ENCODE data around the gene STK4. TPM values are rescaled to one million over a fixed set of nuclear protein-coding genes. Genes with fewer than 3 reads are reported as not detected.

Gene STK4
- total RNA-seq, 1 donor, result 33.7 TPM

GRCh38 chr20:44990957-44991356, 24.6 kb downstream of the STK4 start:
- no peak for TF ChIP-seq CTCF (IDR thresholded peaks at IDR 0.05; ENCODE audit: extremely low read depth, low read depth, low read length)
- Histone ChIP-seq H3K4me2 (ENCODE audit: insufficient read depth, low read length) (peak overlapping the region; percentile 92), H4K20me1 (ENCODE audit: insufficient read depth, low read length) (no peaks in the 10 kb centered on the region), H3K9me3 (ENCODE audit: low read depth, low read length) (no peaks in the 10 kb centered on the region), H2AFZ (ENCODE audit: low read length) (peak overlapping the region; percentile 78), H3K36me3 (ENCODE audit: insufficient read depth, low read length) (peaks cover 22% of the 10 kb centered on the region), H3K79me2 (ENCODE audit: insufficient read depth, low read length) (peaks cover 35% of the 10 kb centered on the region), H3K4me3 (ENCODE audit: insufficient read depth, low read length) (peak overlapping the region; percentile 58), H3K27ac (ENCODE audit: low read depth, low read length) (peak overlapping the region; percentile 89), H3K4me1 (ENCODE audit: insufficient read depth, low read length) (peaks cover 24% of the 10 kb centered on the region), H3K27me3 (ENCODE audit: insufficient read depth, low read length) (no peaks in the 10 kb centered on the region)
- no peak for DNase-seq (ENCODE audit: insufficient read length, low spot score, missing footprints)

GRCh38 chr20:44993343-44993742, 27.0 kb downstream of the STK4 start:
- DNase-seq (ENCODE audit: insufficient read length, low spot score, missing footprints), result no peak
- TF ChIP-seq CTCF (IDR thresholded peaks at IDR 0.05; ENCODE audit: extremely low read depth, low read depth, low read length), result no peak
- H4K20me1 ChIP-seq (ENCODE audit: insufficient read depth, low read length), result no peaks in the 10 kb centered on the region
- no peak overlapping the region for H3K4me3 ChIP-seq (ENCODE audit: insufficient read depth, low read length)
- H2AFZ ChIP-seq (ENCODE audit: low read length), result no peak overlapping the region
- no peaks in the 10 kb centered on the region for H3K9me3 ChIP-seq (ENCODE audit: low read depth, low read length)
- H3K4me2 ChIP-seq (ENCODE audit: insufficient read depth, low read length), result peak overlapping the region; percentile 5
- H3K4me1 ChIP-seq (ENCODE audit: insufficient read depth, low read length), result peaks cover 24% of the 10 kb centered on the region
- no peaks in the 10 kb centered on the region for H3K27me3 ChIP-seq (ENCODE audit: insufficient read depth, low read length)
- no peak overlapping the region for H3K27ac ChIP-seq (ENCODE audit: low read depth, low read length)
- peaks cover 24% of the 10 kb centered on the region for H3K36me3 ChIP-seq (ENCODE audit: insufficient read depth, low read length)
- peaks cover 35% of the 10 kb centered on the region for H3K79me2 ChIP-seq (ENCODE audit: insufficient read depth, low read length)

GRCh38 chr20:44997171-44997570, 30.9 kb downstream of the STK4 start:
- no peaks in the 10 kb centered on the region for H3K27me3 ChIP-seq (ENCODE audit: insufficient read depth, low read length)
- DNase-seq (ENCODE audit: insufficient read length, low spot score, missing footprints), result no peak
- no peak overlapping the region for H3K27ac ChIP-seq (ENCODE audit: low read depth, low read length)
- TF ChIP-seq CTCF (IDR thresholded peaks at IDR 0.05; ENCODE audit: extremely low read depth, low read depth, low read length), result no peak
- no peak overlapping the region for H2AFZ ChIP-seq (ENCODE audit: low read length)
- peaks cover 4% of the 10 kb centered on the region for H3K79me2 ChIP-seq (ENCODE audit: insufficient read depth, low read length)
- H4K20me1 ChIP-seq (ENCODE audit: insufficient read depth, low read length), result no peaks in the 10 kb centered on the region
- H3K4me3 ChIP-seq (ENCODE audit: insufficient read depth, low read length), result no peak overlapping the region
- H3K9me3 ChIP-seq (ENCODE audit: low read depth, low read length), result no peaks in the 10 kb centered on the region
- H3K36me3 ChIP-seq (ENCODE audit: insufficient read depth, low read length), result peaks cover 37% of the 10 kb centered on the region
- peaks cover 7% of the 10 kb centered on the region for H3K4me1 ChIP-seq (ENCODE audit: insufficient read depth, low read length)
- H3K4me2 ChIP-seq (ENCODE audit: insufficient read depth, low read length), result no peak overlapping the region

- no peaks in the 10 kb centered on the region for H3K9me3 ChIP-seq (ENCODE audit: low read depth, low read length)
- H3K36me3 ChIP-seq (ENCODE audit: insufficient read depth, low read length), result peaks cover 37% of the 10 kb centered on the region
- no peak overlapping the region for H2AFZ ChIP-seq (ENCODE audit: low read length)
Observed at GRCh38 chr20:44997668-44998067, 31.4 kb downstream of the STK4 start.

More at GRCh38 chr20:44997668-44998067, 31.4 kb downstream of the STK4 start:
- Histone ChIP-seq H3K27ac (ENCODE audit: low read depth, low read length) (no peak overlapping the region), H4K20me1 (ENCODE audit: insufficient read depth, low read length) (no peaks in the 10 kb centered on the region), H3K4me1 (ENCODE audit: insufficient read depth, low read length) (peaks cover 6% of the 10 kb centered on the region), H3K27me3 (ENCODE audit: insufficient read depth, low read length) (no peaks in the 10 kb centered on the region), H3K4me2 (ENCODE audit: insufficient read depth, low read length) (no peak overlapping the region), H3K79me2 (ENCODE audit: insufficient read depth, low read length) (no peaks in the 10 kb centered on the region), H3K4me3 (ENCODE audit: insufficient read depth, low read length) (no peak overlapping the region)
- no peak for DNase-seq (ENCODE audit: insufficient read length, low spot score, missing footprints)
- no peak for TF ChIP-seq CTCF (IDR thresholded peaks at IDR 0.05; ENCODE audit: extremely low read depth, low read depth, low read length)
